Peyer's patch (tissue), 4 donors: ENCODE data around the gene SRRM2. TPM values are rescaled to one million over a fixed set of nuclear protein-coding genes. Genes with fewer than 3 reads are reported as not detected.

Source experiments
- DNase-seq, 3 donors: peaks; one replicate each; pipeline ENCODE4 v3.0.0-alpha.2; 2017 to 2019
- H3K27ac ChIP-seq, 4 donors: fragments of 200-600 bp; sonication (generic); one replicate each; pipeline ENCODE4 v1.5.1; 2016 to 2019
- H3K27me3 ChIP-seq, 2 donors: fragments of 200-600 bp; sonication (generic); one replicate each; pipeline ENCODE4 v1.5.1; 2019
- H3K36me3 ChIP-seq, 3 donors: fragments of 200-600 bp; sonication (generic); one replicate each; pipeline ENCODE4 v1.5.1; 2016 to 2019
- H3K4me1 ChIP-seq, 4 donors: fragments of 200-600 bp; sonication (generic); one replicate each; pipeline ENCODE4 v1.5.1; 2016 to 2019
- H3K4me3 ChIP-seq, 4 donors: fragments of 200-600 bp; sonication (generic); 1 replicate in 3 of 4; 2 replicates in 1 of 4; pipeline ENCODE4 v1.5.1; 2016 to 2019; ENCODE audit warnings: mild to moderate bottlenecking in 1 of 4
- H3K9me3 ChIP-seq, 4 donors: fragments of 200-600 bp; sonication (generic); one replicate each; pipeline ENCODE4 v1.5.1; 2016 to 2019; ENCODE audit warnings: mild to moderate bottlenecking in 1 of 4
- CTCF ChIP-seq, 6 experiments: fragments of 450-650 bp in 4 of 6; fragments of 200-600 bp in 2 of 6; sonication (generic) in 1 of 6; IDR thresholded peaks; one replicate each; pipeline ENCODE4 v1.5.1; 2017 to 2019; ENCODE audit warnings: antibody characterized with exemption in 6 of 6, mild to moderate bottlenecking in 3 of 6, moderate library complexity in 1 of 6
- POLR2A ChIP-seq, 2 donors: fragments of 450-650 bp; IDR thresholded peaks; one replicate each; pipeline ENCODE4 v1.5.1; 2017; ENCODE audit warnings: antibody characterized with exemption in 2 of 2, mild to moderate bottlenecking in 2 of 2, moderate library complexity in 2 of 2
- total RNA-seq, 4 donors: library from RNA; depleted of rRNA; stranded (reverse); fragments of >200 nt; gene quantifications; one replicate each; pipeline ENCODE4 v1.1.0, GENCODE V29; 2016

Gene SRRM2
- total RNA-seq, 4 donors from 2014 or later: 683 to 3,742 (median 1,673) TPM

GRCh38 chr16:2767140-2767731 is 14.8 kb downstream of the SRRM2 start:
- Histone ChIP-seq H3K9me3 (no peaks in the 10 kb centered on the region), H3K27ac (no peak overlapping the region), H3K36me3 (peaks cover 0 to 100% (median 0%) of the 10 kb centered on the region in 3 donors), H3K4me1 (peaks cover 0 to 14% (median 2%) of the 10 kb centered on the region in 4 donors), H3K4me3 (no peak overlapping the region), H3K27me3 (no peaks in the 10 kb centered on the region)
- TF ChIP-seq CTCF (IDR thresholded peaks at IDR 0.05) (no peak), POLR2A (IDR thresholded peaks at IDR 0.05) (no peak)
- peak in 1 of 3 donors; percentile 45 for DNase-seq

- Histone ChIP-seq H3K9me3 (no peaks in the 10 kb centered on the region), H3K4me1 (peaks cover 0 to 14% (median 2%) of the 10 kb centered on the region in 4 donors), H3K36me3 (peaks cover 0 to 100% (median 0%) of the 10 kb centered on the region in 3 donors), H3K27ac (no peak overlapping the region), H3K27me3 (no peaks in the 10 kb centered on the region), H3K4me3 (no peak overlapping the region)
- TF ChIP-seq POLR2A (IDR thresholded peaks at IDR 0.05) (no peak), CTCF (IDR thresholded peaks at IDR 0.05) (no peak)
- DNase-seq: peak in 1 of 3 donors; percentile 35
Measured at GRCh38 chr16:2767891-2768290, 15.5 kb downstream of the SRRM2 start.

- Histone ChIP-seq H3K4me3 (no peak overlapping the region), H3K9me3 (no peaks in the 10 kb centered on the region), H3K27me3 (no peaks in the 10 kb centered on the region), H3K4me1 (peaks cover 0 to 14% (median 2%) of the 10 kb centered on the region in 4 donors), H3K36me3 (peaks cover 0 to 99% (median 0%) of the 10 kb centered on the region in 3 donors), H3K27ac (peak overlapping the region in 3 of 4 donors; percentile 59 to 83 (median 82))
- DNase-seq: peak in 1 of 3 donors; percentile 48
- TF ChIP-seq CTCF (IDR thresholded peaks at IDR 0.05): no peak
- TF ChIP-seq POLR2A (IDR thresholded peaks at IDR 0.05): no peak
Measured at GRCh38 chr16:2768403-2769089, 16.1 kb downstream of the SRRM2 start.

GRCh38 chr16:2769100-2769529 is 16.7 kb downstream of the SRRM2 start:
- no peak for TF ChIP-seq POLR2A (IDR thresholded peaks at IDR 0.05)
- no peak for TF ChIP-seq CTCF (IDR thresholded peaks at IDR 0.05)
- H3K4me1 ChIP-seq: peaks cover 0 to 14% (median 2%) of the 10 kb centered on the region in 4 donors
- no peak for DNase-seq

GRCh38 chr16:2769675-2770056 is 17.2 kb downstream of the SRRM2 start:
- Histone ChIP-seq H3K36me3 (peaks cover 0 to 97% (median 0%) of the 10 kb centered on the region in 3 donors), H3K9me3 (no peaks in the 10 kb centered on the region), H3K27me3 (no peaks in the 10 kb centered on the region), H3K4me3 (no peak overlapping the region), H3K27ac (peak overlapping the region in 3 of 4 donors; percentile 59 to 83 (median 82)), H3K4me1 (peaks cover 0 to 14% (median 2%) of the 10 kb centered on the region in 4 donors)
- no peak for TF ChIP-seq POLR2A (IDR thresholded peaks at IDR 0.05)
- peak in 1 of 6 experiments; percentile 2 for TF ChIP-seq CTCF (IDR thresholded peaks at IDR 0.05)
- peak in 2 of 3 donors; percentile 81 to 91 for DNase-seq

More at GRCh38 chr16:2769100-2769529, 16.7 kb downstream of the SRRM2 start:
- peaks cover 0 to 97% (median 0%) of the 10 kb centered on the region in 3 donors for H3K36me3 ChIP-seq
- peak overlapping the region in 3 of 4 donors; percentile 59 to 83 (median 82) for H3K27ac ChIP-seq
- no peak overlapping the region for H3K4me3 ChIP-seq
- no peaks in the 10 kb centered on the region for H3K27me3 ChIP-seq
- H3K9me3 ChIP-seq: no peaks in the 10 kb centered on the region
